ENCODE data around the gene CAB39.

GRCh38 chr2:230669386-230669950 is 43.2 kb upstream of the CAB39 start:
- no peak for TF ChIP-seq BHLHE40 (IDR thresholded peaks at IDR 0.05; ENCODE audit: borderline replicate concordance)
- TF ChIP-seq TARDBP (IDR thresholded peaks at IDR 0.05): no peak
